Esophagus muscularis mucosa (tissue), 4 donors: ENCODE measurements around the gene GAREM1.

ENCODE experiments used
- CTCF ChIP-seq, 3 experiments: fragments of 200-600 bp in 2 of 3; fragments of 450-650 bp in 1 of 3; sonication (generic) in 2 of 3; IDR thresholded peaks; one replicate each; pipeline ENCODE4 v1.5.1; 2017 to 2019; ENCODE audit warnings: antibody characterized with exemption in 3 of 3, mild to moderate bottlenecking in 2 of 3, moderate library complexity in 1 of 3
- EP300 ChIP-seq: sonication (generic); formaldehyde crosslinking; IDR thresholded peaks from one replicate; pipeline ENCODE4 v1.6.1; 2017; ENCODE audit warnings: antibody characterized with exemption
- POLR2A ChIP-seq: fragments of 450-650 bp; IDR thresholded peaks from one replicate; pipeline ENCODE4 v1.6.1; 2017; ENCODE audit warnings: antibody characterized with exemption, moderate library complexity, mild to moderate bottlenecking, low read depth
- POLR2AphosphoS5 ChIP-seq, 2 donors: sonication (generic); formaldehyde crosslinking; IDR thresholded peaks; one replicate each; pipeline ENCODE4 v1.6.1; 2017; ENCODE audit warnings: antibody characterized with exemption in 2 of 2

DNA sequence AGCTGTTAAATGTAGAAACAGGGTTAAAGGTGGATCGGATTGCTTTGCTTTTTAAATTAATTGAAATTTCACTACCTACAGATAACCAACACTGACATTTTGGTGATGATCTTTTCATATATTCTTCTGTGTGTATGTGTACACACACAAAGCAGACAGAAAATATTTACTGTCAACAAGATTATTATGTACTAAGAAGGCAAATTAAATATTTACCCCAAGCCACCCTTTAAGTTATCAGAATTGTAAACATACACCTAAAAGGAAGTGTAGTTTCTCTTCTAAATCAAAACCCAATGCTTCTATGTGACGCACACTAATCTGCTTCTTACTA lies 98.7 kb downstream of the GAREM1 start:
- TF ChIP-seq CTCF (IDR thresholded peaks at IDR 0.05) (no peak), POLR2A (no peak), POLR2AphosphoS5 (IDR thresholded peaks at IDR 0.05) (no peak), EP300 (no peak)
